Activated CD8-positive, alpha-beta memory T cell treated with anti-CD3 and anti-CD28 coated beads for 4 hours (primary cell): Measurements from ENCODE around the gene PLD4.

Experiments
- DNase-seq, 2 donors: peaks; one replicate each; pipeline ENCODE4 v3.0.0-alpha.2; 2020; ENCODE audit warnings: low read depth in 2 of 2

PLD4 gene

DNA sequence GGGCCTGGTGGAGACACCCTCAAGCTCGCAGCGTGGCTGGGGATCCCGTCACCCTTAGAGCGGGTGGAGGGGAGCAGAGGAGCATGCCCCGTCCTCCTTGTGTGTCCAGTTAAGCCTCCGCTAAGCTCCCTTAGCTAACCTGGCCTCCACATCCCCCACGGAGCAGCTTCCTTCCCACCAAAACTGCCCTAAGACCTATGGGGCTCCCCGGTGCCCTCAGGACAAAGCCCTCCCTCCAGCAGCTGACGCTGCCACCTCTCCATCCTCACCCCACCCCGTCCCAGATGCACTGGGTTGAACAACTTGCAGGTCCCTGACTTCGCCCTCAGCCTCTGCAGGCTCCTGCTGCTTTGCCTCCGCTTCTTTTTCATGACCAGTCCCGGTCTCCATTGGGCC, 49.5 kb downstream of the PLD4 start:
- no peak for DNase-seq

GRCh38 chr14:104974665-104975390, 50.1 kb downstream of the PLD4 start:
- no peak for DNase-seq

DNA sequence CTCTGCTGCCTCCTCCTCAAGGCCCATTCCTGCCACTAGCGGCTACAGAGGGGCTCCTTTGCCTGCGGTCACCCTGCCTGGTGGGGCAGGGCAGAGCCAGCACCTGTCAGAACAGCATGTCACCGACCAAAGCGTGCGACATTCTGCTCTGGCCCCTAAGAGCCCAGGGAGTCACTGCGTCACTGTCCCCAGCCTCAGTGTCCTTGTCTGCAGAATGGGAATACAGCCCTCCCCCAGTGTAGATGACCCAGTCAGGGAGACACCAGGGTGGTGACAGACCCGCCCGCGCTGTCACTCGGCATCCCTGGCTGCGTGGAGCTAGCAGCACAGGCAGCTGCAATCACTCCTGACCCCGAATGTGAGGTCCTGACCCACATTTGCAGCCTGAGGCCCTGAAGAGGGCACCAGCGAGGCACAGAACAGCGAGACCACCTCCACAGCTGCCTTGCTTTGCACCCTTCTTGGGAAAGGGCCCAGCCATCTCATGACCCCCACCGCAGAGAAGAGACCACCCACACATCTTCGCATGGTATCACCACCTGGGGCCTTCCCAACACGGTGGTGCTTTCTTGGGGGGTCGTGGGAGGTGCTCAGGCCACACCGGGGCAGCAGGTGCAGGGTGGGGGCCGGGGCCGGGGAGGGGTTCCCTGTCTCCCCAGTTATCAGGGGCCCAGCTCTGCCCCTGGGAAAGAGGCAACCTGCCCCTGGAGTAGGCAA, 51.0 kb downstream of the PLD4 start:
- DNase-seq, result no peak

GRCh38 chr14:104976198-104977007, 51.7 kb downstream of the PLD4 start:
- DNase-seq, result peak; percentile 74 to 76

- no peak for DNase-seq
Measured at GRCh38 chr14:104977008-104977680, 52.5 kb downstream of the PLD4 start.

DNA sequence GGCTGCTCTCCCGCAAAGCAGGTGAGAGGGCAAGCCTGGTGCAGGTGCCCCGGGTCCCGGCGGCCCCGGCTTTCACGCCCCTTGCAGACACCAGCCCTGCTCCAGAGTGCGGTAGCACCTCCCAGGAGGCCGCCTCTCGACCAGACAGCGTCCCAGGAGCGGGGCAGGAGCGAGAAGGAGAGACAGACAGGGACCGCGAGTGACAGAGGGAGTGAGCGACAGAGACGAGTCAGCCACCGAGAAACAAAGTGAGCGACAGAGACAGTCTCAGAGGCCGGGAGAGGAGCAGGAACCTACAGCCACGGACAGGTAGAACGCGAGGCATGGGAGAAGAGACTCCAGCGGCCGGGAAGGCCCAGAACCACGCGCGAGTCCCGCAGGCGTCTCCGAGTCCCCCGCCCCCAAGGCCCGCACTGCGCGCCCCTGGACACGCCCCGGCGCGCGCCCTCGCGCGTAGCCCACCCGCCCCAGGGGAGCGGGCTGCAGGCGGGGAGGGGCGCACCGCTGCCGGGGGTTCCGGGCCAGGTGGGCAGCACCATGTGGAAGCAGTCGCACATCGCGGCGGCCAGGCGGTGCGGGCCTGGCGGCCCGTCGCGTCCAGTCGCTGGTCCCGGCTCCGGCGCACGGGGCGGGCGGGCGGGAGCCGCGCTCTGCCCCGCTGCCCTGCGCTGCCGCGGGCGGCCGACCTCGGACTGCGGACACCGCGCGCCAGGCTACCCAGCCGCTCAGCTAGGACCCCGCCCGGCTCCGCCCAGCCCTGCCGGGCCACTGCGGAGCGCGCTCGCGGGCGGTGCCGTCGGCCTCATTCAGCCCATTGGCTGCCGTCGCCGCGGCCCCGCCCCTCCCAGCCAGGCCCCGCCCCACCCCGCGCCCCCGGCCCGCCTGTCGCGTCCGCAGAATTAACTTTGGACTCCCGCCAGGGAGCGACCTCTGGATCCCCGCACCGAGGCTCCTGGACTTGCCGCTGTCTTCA, 53.3 kb downstream of the PLD4 start, which contains the start of gene AHNAK2:
TSS of gene AHNAK2 (minus strand) at position 694 of the 973 bp plus-strand sequence. CDS start at position 557, 137 bp downstream.
- DNase-seq, result no peak

DNA sequence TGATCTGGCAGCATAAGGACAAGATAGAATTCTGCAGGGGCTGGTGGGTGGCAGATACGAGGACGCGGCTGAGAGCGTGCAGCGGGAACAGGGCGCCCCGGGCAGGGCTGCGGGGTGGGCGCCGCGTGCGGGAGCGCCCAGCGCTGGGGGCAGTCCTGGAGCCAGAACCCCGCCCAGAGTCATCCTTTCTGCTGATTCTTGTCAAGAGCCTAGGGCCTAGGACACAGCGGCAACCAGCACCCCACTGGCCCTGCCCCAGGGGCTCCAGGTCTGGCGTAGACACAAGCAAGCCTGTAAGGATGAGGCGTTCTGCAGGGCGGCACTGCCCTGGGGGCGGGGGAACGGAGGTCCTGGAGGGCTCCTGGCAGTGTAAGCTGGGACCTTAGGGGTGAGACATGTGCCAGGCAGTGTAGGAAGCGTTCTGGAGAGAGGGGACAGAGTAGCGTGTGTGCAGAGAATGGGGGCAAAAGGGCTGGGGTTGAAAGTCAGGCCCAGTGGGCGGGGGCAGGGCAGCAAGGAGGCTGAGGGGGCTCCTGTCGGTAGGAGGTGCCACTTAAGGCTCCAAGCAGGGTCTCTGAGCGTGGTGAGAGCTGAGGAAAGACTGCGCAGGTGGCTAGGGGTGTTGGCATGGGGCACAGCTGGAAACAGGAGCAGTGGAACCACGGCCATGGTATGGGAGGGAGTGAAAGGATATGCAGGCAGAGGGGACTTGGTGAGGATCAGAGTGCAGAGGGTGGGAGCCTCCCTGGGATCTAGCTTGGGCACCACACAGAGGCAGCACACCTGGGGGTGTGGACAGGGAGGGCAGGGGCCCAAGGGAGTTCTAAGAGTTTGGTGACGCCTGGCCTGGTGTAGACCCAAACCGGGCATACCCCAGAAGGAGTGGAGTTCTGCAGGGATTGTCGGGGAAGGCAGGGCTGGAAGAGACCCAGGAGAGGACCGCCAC, 54.3 kb downstream of the PLD4 start:
- no peak for DNase-seq

GRCh38 chr14:104979758-104980610, 55.3 kb downstream of the PLD4 start:
- no peak for DNase-seq

DNA sequence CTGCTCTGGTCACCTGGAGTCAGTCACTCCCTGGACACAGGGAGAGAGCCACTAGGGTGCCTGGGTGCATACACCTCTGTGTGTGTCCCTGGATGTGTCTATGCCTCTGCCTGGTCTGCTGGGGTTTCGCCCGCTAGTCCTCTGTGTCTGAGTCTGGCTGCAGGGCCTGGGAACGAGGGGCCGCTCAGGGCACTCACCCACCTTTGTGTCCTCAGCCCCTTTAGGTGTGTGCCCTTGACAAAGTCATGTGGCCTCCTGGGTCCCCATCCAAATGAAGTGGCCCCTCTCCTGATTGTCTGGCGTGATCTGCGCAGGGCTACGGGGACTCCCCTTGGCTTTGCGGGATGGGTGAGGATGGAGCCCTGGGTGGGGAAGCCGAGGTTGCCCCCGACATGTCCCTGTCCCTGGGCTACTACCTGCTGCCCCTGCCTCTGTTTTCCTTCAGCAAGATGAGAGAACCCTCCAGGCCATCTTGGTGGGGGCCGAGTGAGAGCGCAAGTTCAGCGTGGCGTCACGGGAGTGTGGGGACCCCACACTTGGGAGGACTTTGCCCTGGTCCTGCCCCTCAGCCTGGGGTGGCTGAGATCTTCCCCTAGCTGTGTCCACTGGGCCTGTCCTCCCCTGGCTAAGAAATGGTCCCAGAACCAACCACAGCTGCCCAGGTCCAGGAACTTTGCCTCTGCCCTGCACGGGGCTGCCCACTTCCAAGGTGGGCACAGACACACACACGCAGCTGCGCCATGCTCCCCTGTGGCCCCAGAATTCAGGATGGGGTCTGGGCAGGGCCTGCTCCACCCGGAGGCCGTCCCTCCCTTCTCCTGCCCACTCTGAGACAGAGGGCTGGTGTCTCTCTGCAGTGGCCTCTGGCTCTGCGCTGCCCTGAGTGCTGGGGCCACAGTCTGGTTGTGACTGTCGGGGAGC, 56.2 kb downstream of the PLD4 start:
- no peak for DNase-seq

- DNase-seq, result no peak
Measured at GRCh38 chr14:104981699-104982541, 57.2 kb downstream of the PLD4 start.

DNA sequence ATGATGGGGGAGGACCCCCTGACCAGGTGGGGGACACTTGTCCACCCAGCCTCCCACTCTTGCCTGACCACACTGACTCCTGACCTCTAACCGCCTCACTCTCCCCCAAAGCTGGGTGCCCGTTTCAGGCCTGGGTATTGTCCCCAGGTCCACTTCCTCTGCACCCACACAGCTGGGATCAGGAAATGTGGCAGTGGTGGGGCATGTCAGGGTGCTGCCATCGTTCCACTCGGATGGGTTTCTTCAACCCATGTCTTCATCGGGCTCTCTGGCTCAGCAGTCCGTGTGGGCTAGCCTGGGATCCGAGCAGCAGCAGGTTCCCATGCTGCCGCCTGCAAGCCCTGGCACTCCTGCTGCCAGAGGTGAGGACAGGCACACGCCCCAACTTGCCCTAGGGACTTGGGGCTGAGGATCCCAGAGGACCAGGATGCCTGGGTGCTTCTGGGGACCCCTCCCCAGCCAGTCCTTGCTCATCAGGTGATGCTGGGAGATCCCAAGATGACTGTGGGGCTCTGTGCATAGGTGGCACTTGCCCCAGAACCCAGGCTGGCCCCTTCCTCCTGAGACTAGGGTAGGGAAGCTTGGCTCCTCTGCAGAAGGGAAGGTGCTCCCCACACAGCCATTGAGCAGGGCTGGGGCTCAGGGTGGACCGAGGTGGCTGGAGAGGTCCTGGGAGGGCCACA, 58.0 kb downstream of the PLD4 start:
- DNase-seq, result no peak
